ENCODE measurements around the gene SCN9A. TPM values are rescaled to one million over a fixed set of nuclear protein-coding genes. Genes with fewer than 3 reads are reported as not detected.

SCN9A gene
- total and polyA plus RNA-seq, 10 of the 15 experiments (the other 5 are each of a cell fraction or from before 2014, with no cell fraction given): 0.04 to 0.08 (median 0.08) TPM; not detected in 7

DNA sequence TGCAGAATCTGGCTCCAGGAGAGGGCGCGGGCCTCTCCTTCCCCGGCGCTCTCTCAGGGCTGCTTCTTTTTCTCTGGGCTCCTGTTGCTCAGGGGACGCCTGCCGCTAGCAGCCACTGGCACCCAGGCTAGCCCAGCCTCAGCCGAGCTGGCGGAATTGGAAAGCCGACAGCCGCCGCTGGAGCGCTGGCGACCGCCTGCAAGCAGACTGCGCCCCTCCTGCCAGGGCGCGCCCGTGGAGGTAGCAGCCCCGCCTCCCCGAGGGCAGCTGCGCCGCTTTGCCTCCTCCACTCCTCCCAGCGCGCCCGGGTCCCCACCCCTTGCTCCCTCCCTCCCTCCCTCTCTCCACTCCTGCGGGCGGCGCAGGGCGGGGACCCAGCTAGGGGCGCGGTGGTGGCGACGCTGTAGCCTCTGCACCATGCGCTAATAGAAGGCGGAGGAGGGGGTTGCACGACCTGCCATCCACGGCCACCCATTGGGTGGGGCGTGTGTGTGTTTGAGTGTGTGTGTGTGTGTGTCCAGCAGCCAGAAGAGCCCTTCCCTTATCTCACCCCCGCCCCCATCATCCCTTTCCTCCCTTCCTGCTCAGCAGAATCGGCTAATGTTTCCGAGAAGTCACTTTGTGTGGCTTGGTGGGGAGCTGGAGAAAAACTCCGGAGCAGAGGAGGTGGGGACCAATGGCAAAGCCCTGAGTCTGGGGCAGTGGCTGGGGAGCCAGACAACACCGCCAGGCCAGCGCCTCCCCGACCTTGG, at the start of gene SCN9A (continued):
- no peak for TF ChIP-seq RB1 (IDR thresholded peaks at IDR 0.05; ENCODE audit: borderline replicate concordance)
- TF ChIP-seq FOXK2 (IDR thresholded peaks at IDR 0.05): no peak

DNA sequence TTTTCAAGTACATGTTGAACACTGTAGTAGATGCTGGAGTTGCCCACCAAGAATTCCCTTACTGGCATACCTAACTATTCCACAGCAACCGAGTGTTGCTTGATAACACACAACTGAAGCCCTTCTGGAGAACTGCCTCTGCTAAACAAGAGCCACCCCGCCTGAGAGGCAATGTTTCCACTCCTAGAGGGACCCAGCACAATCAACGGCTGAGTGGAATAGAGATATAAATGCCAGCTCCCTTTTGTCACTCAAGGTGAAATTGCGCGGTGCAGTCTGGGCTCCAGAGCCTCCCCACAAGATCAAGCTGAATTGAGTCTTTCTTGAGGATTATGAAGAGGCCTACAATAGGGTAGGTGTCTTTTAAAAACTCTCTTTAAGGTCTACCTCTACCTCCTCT, 49.1 kb upstream of the SCN9A start:
- ATAC-seq (no peak), FAIRE-seq (no peak), DNase-seq (ENCODE audit: low read depth, low spot score) (no peak)
- Histone ChIP-seq H3K4me1 (ENCODE audit: control insufficient read depth, insufficient read depth, low read length) (no peaks in the 10 kb centered on the region), H3K9ac (ENCODE audit: control insufficient read depth, insufficient read depth, low read length) (no peak overlapping the region), H3K4me2 (ENCODE audit: control insufficient read depth, insufficient read depth) (no peak overlapping the region), H3K27me3 (replicated peaks in 1 of 2; ENCODE audit: control insufficient read depth in 2 of 2, insufficient read depth in 2 of 2, low read length in 1 of 2) (no peaks in the 10 kb centered on the region), H2AFZ (ENCODE audit: control insufficient read depth, low read depth, low read length) (no peak overlapping the region), H3K79me2 (ENCODE audit: control insufficient read depth, insufficient read depth, low read length) (no peaks in the 10 kb centered on the region), H3K9me3 (replicated peaks; ENCODE audit: control insufficient read depth, insufficient read depth, low read length) (no peaks in the 10 kb centered on the region), H4K20me1 (ENCODE audit: control insufficient read depth, insufficient read depth) (no peaks in the 10 kb centered on the region), H3K36me3 (ENCODE audit: control insufficient read depth in 2 of 2, insufficient read depth in 2 of 2, low read length in 1 of 2) (no peaks in the 10 kb centered on the region), H3K4me3 (no peak overlapping the region), H3K27ac (ENCODE audit: control insufficient read depth, insufficient read depth) (no peak overlapping the region)
- no TSS peak for BruUV-seq (replicated peaks)
- in situ Hi-C loops (cut with MboI) (no loop called here), intact Hi-C loops (cut with micrococcal nuclease; ENCODE audit: unreplicated experiment) (no loop called here)
- ChIA-PET SMC1A (ENCODE audit: uncharacterized antibody, unreplicated experiment) (interaction anchor here (0.7 kb wide), 1 partner anchor 15 kb away, joined by 3 read pairs; no protein-coding TSS in a partner anchor), CTCF (no interaction called here), RAD21 (ENCODE audit: unreplicated experiment) (no interaction called here), POLR2A (no interaction called here)
- 46% methylated on average over 5 of the region's 5 CpGs for WGBS (ENCODE audit: insufficient coverage, insufficient replicate concordance, low lambda C conversion rate, missing lambda C conversion rate)
- TF ChIP-seq, protein P1, sequence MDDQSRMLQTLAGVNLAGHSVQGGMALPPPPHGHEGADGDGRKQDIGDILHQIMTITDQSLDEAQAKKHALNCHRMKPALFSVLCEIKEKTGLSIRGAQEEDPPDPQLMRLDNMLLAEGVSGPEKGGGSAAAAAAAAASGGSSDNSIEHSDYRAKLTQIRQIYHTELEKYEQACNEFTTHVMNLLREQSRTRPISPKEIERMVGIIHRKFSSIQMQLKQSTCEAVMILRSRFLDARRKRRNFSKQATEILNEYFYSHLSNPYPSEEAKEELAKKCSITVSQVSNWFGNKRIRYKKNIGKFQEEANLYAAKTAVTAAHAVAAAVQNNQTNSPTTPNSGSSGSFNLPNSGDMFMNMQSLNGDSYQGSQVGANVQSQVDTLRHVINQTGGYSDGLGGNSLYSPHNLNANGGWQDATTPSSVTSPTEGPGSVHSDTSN (IDR thresholded peaks at IDR 0.05; ENCODE audit: insufficient replicate concordance, low read depth, low read length): no peak
- no peak for TF ChIP-seq YBX1 (IDR thresholded peaks at IDR 0.05)
- TF ChIP-seq BACH1 (IDR thresholded peaks at IDR 0.05; ENCODE audit: borderline replicate concordance): no peak
- no peak for TF ChIP-seq SMAD5 (IDR thresholded peaks at IDR 0.05; ENCODE audit: low read depth)
- no peak for TF ChIP-seq MTA3 (IDR thresholded peaks at IDR 0.05; ENCODE audit: borderline replicate concordance, low read length)
- TF ChIP-seq, protein P2, sequence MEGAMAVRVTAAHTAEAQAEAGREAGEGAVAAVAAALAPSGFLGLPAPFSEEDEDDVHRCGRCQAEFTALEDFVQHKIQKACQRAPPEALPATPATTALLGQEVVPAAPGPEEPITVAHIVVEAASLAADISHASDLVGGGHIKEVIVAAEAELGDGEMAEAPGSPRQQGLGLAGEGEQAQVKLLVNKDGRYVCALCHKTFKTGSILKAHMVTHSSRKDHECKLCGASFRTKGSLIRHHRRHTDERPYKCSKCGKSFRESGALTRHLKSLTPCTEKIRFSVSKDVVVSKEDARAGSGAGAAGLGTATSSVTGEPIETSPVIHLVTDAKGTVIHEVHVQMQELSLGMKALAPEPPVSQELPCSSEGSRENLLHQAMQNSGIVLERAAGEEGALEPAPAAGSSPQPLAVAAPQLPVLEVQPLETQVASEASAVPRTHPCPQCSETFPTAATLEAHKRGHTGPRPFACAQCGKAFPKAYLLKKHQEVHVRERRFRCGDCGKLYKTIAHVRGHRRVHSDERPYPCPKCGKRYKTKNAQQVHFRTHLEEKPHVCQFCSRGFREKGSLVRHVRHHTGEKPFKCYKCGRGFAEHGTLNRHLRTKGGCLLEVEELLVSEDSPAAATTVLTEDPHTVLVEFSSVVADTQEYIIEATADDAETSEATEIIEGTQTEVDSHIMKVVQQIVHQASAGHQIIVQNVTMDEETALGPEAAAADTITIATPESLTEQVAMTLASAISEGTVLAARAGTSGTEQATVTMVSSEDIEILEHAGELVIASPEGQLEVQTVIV (IDR thresholded peaks at IDR 0.05; ENCODE audit: borderline replicate concordance, partially characterized antibody): no peak
- no peak for TF ChIP-seq MTA2 (IDR thresholded peaks at IDR 0.05; ENCODE audit: low read depth)

All from GM12878 (cell line).